Lung (tissue), 12 donors: ENCODE results near the gene DIP2C. TPM values are rescaled to one million over a fixed set of nuclear protein-coding genes. Genes with fewer than 3 reads are reported as not detected.

ENCODE experiments used
- ATAC-seq: fragments of 200-7000 bp; cut with Tn5 transposase; one replicate; pipeline ENCODE4 v1.9.1; 2020; ENCODE audit warnings: moderate number of reproducible peaks; ENCODE audit not compliant: insufficient read depth, low FRiP score
- DNase-seq, 3 donors: peaks; one replicate each; pipeline ENCODE4 v3.0.0-alpha.2; 2013 to 2017
- H3K27ac ChIP-seq, 2 donors: one replicate each; pipeline ENCODE4 v1.5.1; 2013; ENCODE audit warnings: mild to moderate bottlenecking in 2 of 2, moderate library complexity in 2 of 2, control low read depth in 1 of 2, inconsistent platforms in 1 of 2, low read depth in 1 of 2, low read length in 1 of 2
- H3K27me3 ChIP-seq, 3 donors: one replicate each; pipeline ENCODE4 v1.5.1; 2013; ENCODE audit warnings: low read length in 2 of 3; ENCODE audit not compliant: control insufficient read depth in 3 of 3, insufficient read depth in 3 of 3
- H3K36me3 ChIP-seq, 4 donors: one replicate each; pipeline ENCODE4 v1.5.1; 2013; ENCODE audit warnings: low read length in 4 of 4, mild to moderate bottlenecking in 1 of 4, moderate library complexity in 1 of 4; ENCODE audit not compliant: control insufficient read depth in 4 of 4, insufficient read depth in 4 of 4
- H3K4me1 ChIP-seq, 5 donors: one replicate each; pipeline ENCODE4 v1.5.1; 2013; ENCODE audit warnings: low read length in 5 of 5, mild to moderate bottlenecking in 2 of 5, moderate library complexity in 1 of 5; ENCODE audit not compliant: control insufficient read depth in 5 of 5, insufficient read depth in 5 of 5
- H3K4me3 ChIP-seq: one replicate; pipeline ENCODE4 v1.5.1; 2013; ENCODE audit warnings: mild to moderate bottlenecking, control low read depth, moderate library complexity
- H3K9ac ChIP-seq, 2 donors: one replicate each; pipeline ENCODE4 v1.5.1; 2013; ENCODE audit warnings: low read length in 2 of 2, control low read depth in 1 of 2; ENCODE audit not compliant: insufficient read depth in 1 of 2
- H3K9me3 ChIP-seq, 4 donors: one replicate each; pipeline ENCODE4 v1.5.1; 2013; ENCODE audit warnings: low read length in 3 of 4, mild to moderate bottlenecking in 1 of 4, moderate library complexity in 1 of 4; ENCODE audit not compliant: control insufficient read depth in 4 of 4, insufficient read depth in 3 of 4
- WGBS, 2 donors: extraction: QIAGEN DNeasy Blood & Tissue Kit; methylation state at CpG; one replicate each; pipeline ENCODE4 v1.1.7; 2013; 5-methylcytosine and 5-hydroxymethylcytosine counted together
- polyA plus RNA-seq, 2 donors: library from polyadenylated mRNA; stranded (reverse); fragments of 200-250 nt; gene quantifications; one replicate each; pipeline ENCODE4 v1.2.1, GENCODE V29; 2013
- total RNA-seq, 2 donors: library from RNA; depleted of rRNA in 1 of 2; stranded (reverse); fragments of >200 nt in 1 of 2; gene quantifications; one replicate each; pipeline ENCODE4 v1.2.1, GENCODE V29; 2014 to 2021
- TF ChIP-seq, protein P1 (sequence below): IDR thresholded peaks from 2 replicates; pipeline ENCODE4 v1.5.1; 2012; ENCODE audit warnings: mild to moderate bottlenecking; ENCODE audit errors: control extremely low read depth, extremely low read depth
- donor health status: control.
- donor health status: control.
- donor health status: Bipolar disorder and iron deficiency.
- donor health status: healthy.
- donor health status: DM: yes; HTN: yes; CAD: no.

DIP2C gene
- total and polyA plus RNA-seq, 4 donors, result 3.6 to 20.0 (median 9.5) TPM

DNA sequence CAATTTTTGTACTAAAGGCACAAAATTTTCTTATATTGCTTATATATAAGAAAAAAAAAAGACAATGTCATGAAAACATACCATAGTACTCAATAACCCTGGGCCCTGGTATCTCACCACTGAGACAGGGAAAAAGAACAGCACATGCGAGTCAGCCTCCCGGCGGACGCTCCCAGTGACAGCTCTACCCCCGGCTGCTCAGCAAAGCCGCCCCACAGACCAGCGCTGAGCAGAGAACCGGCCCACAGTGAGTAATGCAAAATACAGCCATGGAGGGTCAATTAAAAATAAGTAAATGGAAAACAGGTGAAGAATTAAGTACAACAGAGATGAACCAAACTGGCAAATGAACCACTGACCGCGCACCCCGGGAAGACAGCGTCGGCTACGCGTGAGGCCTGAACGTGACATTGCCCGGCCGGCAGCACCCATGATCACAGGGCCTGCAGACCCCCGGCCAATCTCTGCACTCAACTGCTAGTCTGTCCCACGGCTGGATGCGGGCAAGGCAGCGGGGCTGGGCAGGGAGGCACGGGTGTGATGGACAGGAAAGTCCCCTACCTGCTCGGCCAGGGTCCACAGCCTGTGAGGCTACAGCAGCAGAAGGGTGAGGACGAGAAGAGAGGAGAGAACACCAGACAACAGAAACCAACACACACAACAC lies 378.4 kb downstream of the DIP2C start:
- WGBS, 2 donors, result 96% methylated on average over 25 of the region's 25 CpGs
- Histone ChIP-seq H3K9me3 (peaks cover 0 to 2% (median 0%) of the 10 kb centered on the region in 4 donors), H3K4me3 (no peak overlapping the region), H3K36me3 (peaks cover 0 to 14% (median 3%) of the 10 kb centered on the region in 4 donors), H3K4me1 (peaks cover 0 to 25% (median 0%) of the 10 kb centered on the region in 5 donors), H3K27ac (no peak overlapping the region), H3K27me3 (no peaks in the 10 kb centered on the region), H3K9ac (no peak overlapping the region)
- TF ChIP-seq, protein P1, sequence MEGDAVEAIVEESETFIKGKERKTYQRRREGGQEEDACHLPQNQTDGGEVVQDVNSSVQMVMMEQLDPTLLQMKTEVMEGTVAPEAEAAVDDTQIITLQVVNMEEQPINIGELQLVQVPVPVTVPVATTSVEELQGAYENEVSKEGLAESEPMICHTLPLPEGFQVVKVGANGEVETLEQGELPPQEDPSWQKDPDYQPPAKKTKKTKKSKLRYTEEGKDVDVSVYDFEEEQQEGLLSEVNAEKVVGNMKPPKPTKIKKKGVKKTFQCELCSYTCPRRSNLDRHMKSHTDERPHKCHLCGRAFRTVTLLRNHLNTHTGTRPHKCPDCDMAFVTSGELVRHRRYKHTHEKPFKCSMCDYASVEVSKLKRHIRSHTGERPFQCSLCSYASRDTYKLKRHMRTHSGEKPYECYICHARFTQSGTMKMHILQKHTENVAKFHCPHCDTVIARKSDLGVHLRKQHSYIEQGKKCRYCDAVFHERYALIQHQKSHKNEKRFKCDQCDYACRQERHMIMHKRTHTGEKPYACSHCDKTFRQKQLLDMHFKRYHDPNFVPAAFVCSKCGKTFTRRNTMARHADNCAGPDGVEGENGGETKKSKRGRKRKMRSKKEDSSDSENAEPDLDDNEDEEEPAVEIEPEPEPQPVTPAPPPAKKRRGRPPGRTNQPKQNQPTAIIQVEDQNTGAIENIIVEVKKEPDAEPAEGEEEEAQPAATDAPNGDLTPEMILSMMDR, result no peak
- no peak for DNase-seq
- no peak for ATAC-seq

DNA sequence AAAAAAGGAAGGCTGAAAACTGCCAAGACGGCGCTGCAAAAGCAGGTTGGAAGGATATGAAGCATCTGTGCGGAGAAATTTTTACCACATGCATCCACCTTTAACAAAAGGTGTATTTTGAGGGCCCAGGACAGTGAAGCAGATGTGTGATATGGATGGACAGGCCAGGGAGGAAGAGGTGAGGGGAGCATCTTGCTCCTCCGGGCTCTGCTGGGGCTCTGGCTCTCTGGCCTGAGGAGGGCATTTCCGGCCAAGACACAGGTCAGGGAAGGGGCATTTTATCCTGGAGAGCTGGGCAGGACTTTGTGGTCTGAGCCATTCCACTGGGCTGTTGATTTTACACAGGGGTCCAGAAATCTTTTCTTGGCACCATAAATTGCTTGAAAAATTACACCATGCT lies 379.1 kb downstream of the DIP2C start:
- Histone ChIP-seq H3K4me1 (peaks cover 0 to 22% (median 0%) of the 10 kb centered on the region in 5 donors), H3K27ac (no peak overlapping the region), H3K4me3 (no peak overlapping the region), H3K36me3 (peaks cover 0 to 14% (median 3%) of the 10 kb centered on the region in 4 donors), H3K27me3 (no peaks in the 10 kb centered on the region), H3K9me3 (peaks cover 0 to 2% (median 0%) of the 10 kb centered on the region in 4 donors), H3K9ac (no peak overlapping the region)
- TF ChIP-seq, protein P1, result no peak
- ATAC-seq (no peak), DNase-seq (no peak)
- 84 to 88% methylated on average over 5 of the region's 5 CpGs for WGBS, 2 donors

DNA sequence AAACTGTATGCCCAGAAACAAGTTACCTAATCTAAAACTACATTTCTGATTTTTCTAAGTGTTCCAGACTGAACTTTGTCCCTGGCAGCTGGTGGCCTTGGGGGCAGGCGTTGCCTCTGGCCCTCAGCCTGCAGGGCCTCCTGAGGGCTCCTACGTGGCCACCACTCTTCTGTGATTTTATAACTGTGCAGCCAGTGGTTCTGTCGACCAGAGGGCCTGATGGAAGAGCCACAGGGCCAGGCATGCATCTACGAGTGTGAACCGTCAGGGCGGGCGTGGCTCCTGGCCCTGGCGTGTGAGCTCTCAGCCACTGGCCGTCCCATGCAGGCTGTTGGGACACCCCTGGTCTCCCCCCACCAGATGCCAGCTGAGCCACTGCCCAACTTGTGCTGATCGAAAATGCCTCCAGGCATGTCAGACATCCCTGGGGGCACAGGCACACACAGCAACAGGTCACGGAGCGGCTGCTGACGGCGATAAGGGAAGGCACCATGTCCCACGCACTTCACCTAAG lies 380.8 kb downstream of the DIP2C start:
- no peak for ATAC-seq
- Histone ChIP-seq H3K9ac (no peak overlapping the region), H3K4me1 (peaks cover 0 to 6% (median 1%) of the 10 kb centered on the region in 5 donors), H3K27ac (no peak overlapping the region), H3K36me3 (peaks cover 0 to 17% (median 3%) of the 10 kb centered on the region in 4 donors), H3K27me3 (no peaks in the 10 kb centered on the region), H3K4me3 (no peak overlapping the region), H3K9me3 (peaks cover 0 to 2% (median 0%) of the 10 kb centered on the region in 4 donors)
- 91 to 93% methylated on average over 15 of the region's 15 CpGs for WGBS, 2 donors
- DNase-seq, result no peak
- TF ChIP-seq, protein P1, result no peak
